H1 (cell line): ENCODE data around the gene NKTR. TPM values are rescaled to one million over a fixed set of nuclear protein-coding genes. Genes with fewer than 3 reads are reported as not detected.

Source experiments
- CTCF ChIA-PET: fragments of 300-600 bp; sonication (Branson Sonifier 250); formaldehyde crosslinking; loops from one replicate; lab custom pipeline; 2021; ENCODE audit not compliant: partially characterized antibody; lab: Charles Lee
- POLR2A ChIA-PET: fragments of 300-600 bp; sonication (Branson Sonifier 250); formaldehyde crosslinking; loops from one replicate; lab custom pipeline; 2021; ENCODE audit warnings: inconsistent platforms; ENCODE audit not compliant: partially characterized antibody; lab: Charles Lee
- DNase-seq, 2 experiments: peaks; one replicate each; pipeline versions ENCODE4 v3.0.0 to v3.0.0-alpha.2; 2010 to 2022; ENCODE audit warnings: low spot score in 2 of 2, low read depth in 1 of 2, mixed read lengths in 1 of 2
- FAIRE-seq: peaks from 2 replicates; lab custom pipeline; 2011; peaks lifted over from hg19 to GRCh38; lab: Jason Lieb, UNC
- H2AFZ ChIP-seq: 2 replicates; pipeline ENCODE4 v1.8.1; 2012; ENCODE audit warnings: low read length, inconsistent platforms
- H2AK5ac ChIP-seq: 2 replicates; pipeline ENCODE4 v1.6.1; 2013; ENCODE audit warnings: low read depth, low read length
- H2BK120ac ChIP-seq: replicated peaks from 2 replicates; pipeline ENCODE3; 2013; ENCODE audit warnings: low read depth, low read length, inconsistent platforms
- H2BK12ac ChIP-seq: 2 replicates; pipeline ENCODE4 v1.6.1; 2013; ENCODE audit warnings: low read depth, low read length
- H2BK15ac ChIP-seq: 2 replicates; pipeline ENCODE4 v1.6.1; 2013; ENCODE audit warnings: low read length
- H2BK20ac ChIP-seq: 2 replicates; pipeline ENCODE4 v1.6.1; 2013; ENCODE audit warnings: low read length
- H2BK5ac ChIP-seq: 2 replicates; pipeline ENCODE4 v1.6.1; 2013; ENCODE audit warnings: low read depth, low read length
- H3K14ac ChIP-seq: 2 replicates; pipeline ENCODE4 v1.6.1; 2013; ENCODE audit warnings: inconsistent platforms; ENCODE audit not compliant: insufficient read length
- H3K18ac ChIP-seq: 2 replicates; pipeline ENCODE4 v1.6.1; 2013; ENCODE audit warnings: low read length; ENCODE audit errors: extremely low read depth
- H3K23ac ChIP-seq: 2 replicates; pipeline ENCODE4 v1.6.1; 2013; ENCODE audit warnings: inconsistent platforms; ENCODE audit not compliant: insufficient read length
- H3K23me2 ChIP-seq: 2 replicates; pipeline ENCODE4 v1.6.1; 2013; ENCODE audit warnings: low read depth, low read length
- H3K27ac ChIP-seq: 2 replicates; pipeline ENCODE4 v1.6.1; 2011; ENCODE audit warnings: low read depth, low read length, inconsistent platforms
- H3K27me3 ChIP-seq, 4 experiments: replicated peaks in 1 of 4; 1 replicate in 1 of 4; 2 replicates in 3 of 4; pipeline versions ENCODE4 v1.6.1 to v1.8.1; 2011 to 2013; ENCODE audit warnings: low read length in 3 of 4, mild to moderate bottlenecking in 3 of 4, inconsistent platforms in 2 of 4, mixed read lengths in 2 of 4, moderate library complexity in 1 of 4; ENCODE audit not compliant: control insufficient read depth in 3 of 4, insufficient read depth in 3 of 4; ENCODE audit errors: extremely low read depth in 1 of 4
- H3K36me3 ChIP-seq, 4 experiments: 2 replicates each; pipeline versions ENCODE4 v1.6.1 to v1.8.1; 2011 to 2013; ENCODE audit warnings: mild to moderate bottlenecking in 4 of 4, low read length in 3 of 4, moderate library complexity in 2 of 4, control low read depth in 1 of 4, inconsistent platforms in 1 of 4; ENCODE audit not compliant: insufficient read depth in 4 of 4, control insufficient read depth in 2 of 4
- H3K4ac ChIP-seq: replicated peaks from 2 replicates; pipeline ENCODE3; 2013; ENCODE audit warnings: low read length, low read depth, mixed read lengths, inconsistent platforms; ENCODE audit not compliant: insufficient read length
- H3K4me1 ChIP-seq, 4 experiments: replicated peaks in 1 of 4; 1 replicate in 1 of 4; 2 replicates in 3 of 4; pipeline versions ENCODE4 v1.6.1 to v1.8.1; 2011 to 2013; ENCODE audit warnings: low read length in 3 of 4, inconsistent platforms in 2 of 4, mixed read lengths in 1 of 4; ENCODE audit not compliant: insufficient read depth in 4 of 4, control insufficient read depth in 3 of 4
- H3K4me2 ChIP-seq, 2 experiments: 2 replicates each; pipeline versions ENCODE4 v1.6.1 to v1.8.1; 2011 to 2013; ENCODE audit warnings: low read depth in 2 of 2, low read length in 2 of 2, control low read depth in 1 of 2, inconsistent platforms in 1 of 2, mild to moderate bottlenecking in 1 of 2; ENCODE audit not compliant: insufficient read depth in 1 of 2
- H3K4me3 ChIP-seq, 4 experiments: fragments of 200-600, 300-600 bp in 1 of 4; sonication (generic), shearing (Covaris generic), sonication (Bioruptor Twin) in 1 of 4; 2 replicates each; pipeline versions ENCODE4 v1.5.1 to v1.8.1; 2011 to 2016; ENCODE audit warnings: low read length in 4 of 4, low read depth in 3 of 4, control low read depth in 2 of 4, inconsistent platforms in 2 of 4, mild to moderate bottlenecking in 2 of 4, mixed read lengths in 1 of 4, moderate library complexity in 1 of 4; ENCODE audit not compliant: insufficient read depth in 2 of 4; ENCODE audit errors: extremely low read depth in 1 of 4
- H3K56ac ChIP-seq: replicated peaks from 2 replicates; pipeline ENCODE3; 2013; ENCODE audit warnings: low read depth, mild to moderate bottlenecking, mixed read lengths, low read length, inconsistent platforms; ENCODE audit not compliant: insufficient read length
- H3K79me1 ChIP-seq: 2 replicates; pipeline ENCODE4 v1.6.1; 2013; ENCODE audit warnings: low read depth, low read length, control low read depth
- H3K79me2 ChIP-seq, 2 experiments: 2 replicates each; pipeline versions ENCODE4 v1.6.1 to v1.8.1; 2012 to 2013; ENCODE audit warnings: low read length in 2 of 2, mild to moderate bottlenecking in 2 of 2, inconsistent platforms in 1 of 2; ENCODE audit not compliant: insufficient read depth in 2 of 2, control insufficient read depth in 1 of 2
- H3K9ac ChIP-seq, 4 experiments: replicated peaks in 1 of 4; 1 replicate in 1 of 4; 2 replicates in 3 of 4; pipeline versions ENCODE4 v1.6.1 to v1.8.1; 2011 to 2013; ENCODE audit warnings: low read depth in 3 of 4, low read length in 3 of 4, control low read depth in 2 of 4, mild to moderate bottlenecking in 2 of 4, moderate library complexity in 2 of 4, inconsistent platforms in 1 of 4; ENCODE audit errors: extremely low read depth in 1 of 4
- H3K9me3 ChIP-seq, 2 experiments: 2 replicates each; pipeline versions ENCODE4 v1.6.1 to v1.8.1; 2012 to 2013; ENCODE audit warnings: mild to moderate bottlenecking in 2 of 2, moderate library complexity in 2 of 2, control low read depth in 1 of 2, inconsistent platforms in 1 of 2, low read depth in 1 of 2, low read length in 1 of 2, mixed read lengths in 1 of 2; ENCODE audit not compliant: insufficient read depth in 2 of 2
- H4K20me1 ChIP-seq, 2 experiments: replicated peaks in 1 of 2; 2 replicates each; pipeline versions ENCODE3 to v1.8.1; 2011 to 2013; ENCODE audit warnings: inconsistent platforms in 2 of 2, low read length in 2 of 2, mild to moderate bottlenecking in 1 of 2; ENCODE audit not compliant: insufficient read depth in 2 of 2, control insufficient read depth in 1 of 2
- H4K5ac ChIP-seq: 2 replicates; pipeline ENCODE4 v1.6.1; 2013; ENCODE audit warnings: low read length, low read depth, mixed read lengths, inconsistent platforms; ENCODE audit not compliant: insufficient read length
- H4K8ac ChIP-seq: 2 replicates; pipeline ENCODE4 v1.8.0; 2013; ENCODE audit warnings: mild to moderate bottlenecking, moderate library complexity, low read length, inconsistent platforms; ENCODE audit not compliant: insufficient read depth; ENCODE audit errors: extremely low read depth
- H4K91ac ChIP-seq: replicated peaks from 2 replicates; pipeline ENCODE3; 2013; ENCODE audit warnings: low read length, mixed read lengths, inconsistent platforms; ENCODE audit not compliant: insufficient read length
- CBX5 ChIP-seq: fragments of 300-800, 300-1000 bp; sonication (generic); IDR thresholded peaks from 2 replicates; pipeline ENCODE4 v1.7.1; 2016; ENCODE audit warnings: antibody characterized with exemption, low read length, low read depth
- CTBP2 ChIP-seq: IDR thresholded peaks from 2 replicates; pipeline ENCODE4 v1.7.0; 2011; ENCODE audit warnings: borderline replicate concordance, mild to moderate bottlenecking, moderate library complexity, mixed read lengths, low read length; ENCODE audit not compliant: insufficient read depth, insufficient read length
- GABPA ChIP-seq: IDR thresholded peaks from 2 replicates; pipeline ENCODE4 v1.6.1; 2011; ENCODE audit warnings: mild to moderate bottlenecking, low read length, moderate library complexity, borderline replicate concordance; ENCODE audit not compliant: insufficient read depth
- HDAC2 ChIP-seq, 2 experiments: fragments of 300-600 bp in 1 of 2; sonication (generic) in 1 of 2; IDR thresholded peaks; 2 replicates each; pipeline ENCODE4 v1.6.1; 2011 to 2012; ENCODE audit warnings: low read depth in 2 of 2, low read length in 2 of 2, mild to moderate bottlenecking in 2 of 2, moderate library complexity in 2 of 2, borderline replicate concordance in 1 of 2, inconsistent platforms in 1 of 2
- POLR2AphosphoS5 ChIP-seq: IDR thresholded peaks from 2 replicates; pipeline ENCODE4 v1.6.1; 2011; ENCODE audit warnings: low read depth, low read length
- RBBP5 ChIP-seq: IDR thresholded peaks from 2 replicates; pipeline ENCODE4 v1.7.1; 2012; ENCODE audit warnings: low read depth, mild to moderate bottlenecking, inconsistent platforms, low read length, moderate library complexity, borderline replicate concordance
- SIRT6 ChIP-seq: IDR thresholded peaks from one replicate; pipeline ENCODE4 v1.7.1; 2012; ENCODE audit warnings: low read length, inconsistent platforms
- TAF1 ChIP-seq: IDR thresholded peaks from 2 replicates; pipeline ENCODE4 v1.6.1; 2011; ENCODE audit warnings: mild to moderate bottlenecking, low read depth, low read length
- WGBS, 2 experiments: shearing (Covaris generic) in 1 of 2; methylation state at CpG; one replicate each; pipeline versions ENCODE4 v1.1.6 to v1.1.7; 2013 to 2015; ENCODE audit warnings: low lambda C conversion rate in 2 of 2, mixed read lengths in 2 of 2, inconsistent platforms in 1 of 2, low coverage in 1 of 2, missing lambda C conversion rate in 1 of 2; ENCODE audit not compliant: insufficient replicate concordance in 2 of 2, insufficient coverage in 1 of 2, insufficient read length in 1 of 2; ENCODE audit errors: extremely low coverage in 1 of 2, missing lambda C conversion rate in 1 of 2; 5-methylcytosine and 5-hydroxymethylcytosine counted together
- polyA plus RNA-seq, 7 experiments: library from polyadenylated mRNA; depleted of rRNA in 3 of 7; stranded (reverse) in 5 of 7; unstranded in 2 of 7; fragments of >200 nt in 5 of 7; fragments of 200-250 nt in 2 of 7; gene quantifications; 1 replicate in 5 of 7; 2 replicates in 1 of 7; 4 replicates in 1 of 7; pipeline versions ENCODE4 v1.2.1 to v1.2.3, GENCODE V29; 2011 to 2013; ENCODE audit warnings: missing spikeins in 2 of 7, mixed read lengths in 2 of 7
- total RNA-seq: library from RNA; stranded (reverse); fragmentation: NEBNext Ultra II Directional; extraction: Animal tissue kit (Norgen Biotek cat#: 25700); gene quantifications from 2 replicates; pipeline ENCODE4 v1.2.1, GENCODE V29; 2021

Gene NKTR
- total and polyA plus RNA-seq, 2 of the 8 experiments (the other 6 are each of a cell fraction or from before 2014, with no cell fraction given): 24.1 to 62.2 TPM

- Histone ChIP-seq H2BK12ac (no peak overlapping the region), H3K4me3 (no peak overlapping the region), H4K8ac (no peak overlapping the region), H3K79me1 (0 out of 2 replicates have a peak, but pooled peaks cover 6% of the 10 kb centered on the region), H4K20me1 (peaks cover 2 to 5% of the 10 kb centered on the region in 2 experiments), H2AFZ (no peak overlapping the region), H2BK5ac (no peak overlapping the region), H3K79me2 (peaks cover 12 to 95% of the 10 kb centered on the region in 2 experiments), H3K56ac (no peak overlapping the region), H3K23ac (no peak overlapping the region), H3K36me3 (peaks cover 0 to 8% (median 2%) of the 10 kb centered on the region in 4 experiments; a peak in 1 of 8 replicates), H3K4ac (no peak overlapping the region), H3K14ac (no peak overlapping the region), H2BK120ac (no peak overlapping the region), H3K4me2 (no peak overlapping the region), H2BK20ac (no peak overlapping the region), H3K4me1 (no peaks in the 10 kb centered on the region), H3K23me2 (no peaks in the 10 kb centered on the region), H3K9me3 (no peaks in the 10 kb centered on the region), H4K91ac (no peak overlapping the region), H3K9ac (no peak overlapping the region), H4K5ac (no peak overlapping the region), H3K27ac (no peak overlapping the region), H2AK5ac (no peak overlapping the region), H3K27me3 (no peaks in the 10 kb centered on the region), H3K18ac (no peak overlapping the region), H2BK15ac (no peak overlapping the region)
- WGBS, 2 experiments: 87% methylated on average over 3 of the region's 3 CpGs; no CpG with 5 or more reads in 1 of the 2 experiments
- TF ChIP-seq SIRT6: no peak
- no peak for TF ChIP-seq POLR2AphosphoS5
- TF ChIP-seq CBX5: no peak
- no peak for TF ChIP-seq TAF1
- TF ChIP-seq RBBP5: no peak
- TF ChIP-seq CTBP2: no peak
- no peak for TF ChIP-seq GABPA
- no peak for TF ChIP-seq HDAC2 (IDR thresholded peaks at IDR 0.05; ENCODE audit: borderline replicate concordance in 1 of 2, low read depth in 2 of 2, low read length in 2 of 2)
- POLR2A ChIA-PET: interaction anchor here (0.9 to 6.0 kb wide), 6 partner anchors 11 to 41 kb away, joined by 3 to 45 read pairs (median 6); partner anchors contain the start of genes NKTR, SEC22C and SS18L2
- no peak for FAIRE-seq
- CTCF ChIA-PET: interaction anchor here (0.7 to 3.1 kb wide), 21 partner anchors 8 to 181 kb away, joined by 3 to 26 read pairs (median 5); partner anchors contain the start of genes NKTR and SEC22C
- no peak for DNase-seq
Observed at GRCh38 chr3:42612928-42613327, 12.4 kb downstream of the NKTR start.
